ENCODE measurements around the gene UMAD1.

The UMAD1 gene

GRCh38 chr7:7920056-7920455 is 279.5 kb downstream of the UMAD1 start:
- DNase-seq (ENCODE audit: low read depth in 1 of 2, low spot score in 1 of 2), result no peak

GRCh38 chr7:7920481-7920880 is 279.9 kb downstream of the UMAD1 start:
- DNase-seq (ENCODE audit: low read depth in 1 of 2, low spot score in 1 of 2), result no peak

- no peak for DNase-seq (ENCODE audit: low read depth in 1 of 2, low spot score in 1 of 2)
These were observed 281.3 kb downstream of the UMAD1 start for GRCh38 chr7:7921830-7922229.

GRCh38 chr7:7922684-7923385 is 282.3 kb downstream of the UMAD1 start:
- DNase-seq (ENCODE audit: low read depth in 1 of 2, low spot score in 1 of 2), result no peak

- DNase-seq (ENCODE audit: low read depth in 1 of 2, low spot score in 1 of 2), result no peak
These were observed 283.3 kb downstream of the UMAD1 start for GRCh38 chr7:7923818-7924217.

GRCh38 chr7:7924303-7924702 is 283.8 kb downstream of the UMAD1 start:
- DNase-seq (ENCODE audit: low read depth in 1 of 2, low spot score in 1 of 2), result no peak
